A549 (cell line): ENCODE measurements around the gene METTL16. TPM values are rescaled to one million over a fixed set of nuclear protein-coding genes. Genes with fewer than 3 reads are reported as not detected.

Experiments
- ATAC-seq, 2 experiments: fragments of 200-7000 bp in 1 of 2; fragments of >200 bp in 1 of 2; cut with Nextera tagmentation in 1 of 2; cut with Tn5 transposase in 1 of 2; 3 replicates each; pipeline versions ENCODE4 v1.8.0 to v1.9.1; 2018 to 2020; ENCODE audit warnings: mild to moderate bottlenecking in 1 of 2, moderate library complexity in 1 of 2
- CTCF ChIA-PET: fragments of 300-600 bp; sonication (Branson Sonifier 250); formaldehyde crosslinking; extraction: SDS; loops from one replicate; lab custom pipeline; 2021; ENCODE audit warnings: antibody characterized with exemption, inconsistent platforms; lab: Yijun Ruan, JAX
- POLR2A ChIA-PET: fragments of 350-600 bp; formaldehyde crosslinking; extraction: SDS; loops from one replicate; lab custom pipeline; 2021; ENCODE audit warnings: antibody characterized with exemption, inconsistent platforms; lab: Yijun Ruan, JAX
- DNase-seq, 2 experiments: peaks; one replicate each; pipeline versions ENCODE4 v3.0.0 to v3.0.0-alpha.2; 2011 to 2016; ENCODE audit warnings: low read depth in 1 of 2, low spot score in 1 of 2
- FAIRE-seq: peaks from 2 replicates; lab custom pipeline; 2011; peaks lifted over from hg19 to GRCh38; lab: Jason Lieb, UNC
- H3K27ac ChIP-seq, 2 experiments: fragments of >200 bp; sonication (Bioruptor Twin); formaldehyde crosslinking; 3 replicates each; pipeline ENCODE4 v1.5.1; 2016 to 2017
- H3K4me1 ChIP-seq: fragments of >200 bp; sonication (Bioruptor Twin); formaldehyde crosslinking; 3 replicates; pipeline ENCODE4 v1.6.1; 2016
- H3K4me2 ChIP-seq: fragments of >200 bp; sonication (Bioruptor Twin); formaldehyde crosslinking; 3 replicates; pipeline ENCODE4 v1.6.1; 2016
- H3K4me3 ChIP-seq: fragments of >200 bp; sonication (Bioruptor Twin); formaldehyde crosslinking; 3 replicates; pipeline ENCODE4 v1.5.1; 2016
- H3K9me3 ChIP-seq: fragments of >200 bp; sonication (Bioruptor Twin); formaldehyde crosslinking; 3 replicates; pipeline ENCODE4 v1.6.1; 2016
- CEBPB ChIP-seq, 2 experiments: fragments of >200 bp in 1 of 2; sonication (Bioruptor Twin) in 1 of 2; formaldehyde crosslinking in 1 of 2; IDR thresholded peaks; 2 replicates each; pipeline ENCODE4 v1.6.1; 2012 to 2016
- CHD4 ChIP-seq: fragments of 200-600 bp; sonication (generic); IDR thresholded peaks from 2 replicates; pipeline ENCODE4 v1.6.1; 2016; ENCODE audit warnings: antibody characterized with exemption, mild to moderate bottlenecking, borderline replicate concordance
- EP300 ChIP-seq, 2 experiments: fragments of >200 bp; sonication (Bioruptor Twin); formaldehyde crosslinking; IDR thresholded peaks; 2 replicates in 1 of 2; 3 replicates in 1 of 2; pipeline ENCODE4 v1.6.1; 2016 to 2017
- ESRRA ChIP-seq: fragments of 150-350 bp; IDR thresholded peaks from 2 replicates; pipeline ENCODE4 v1.6.1; 2014; ENCODE audit warnings: mild to moderate bottlenecking, low read length, borderline replicate concordance
- FOSB ChIP-seq: fragments of 250-450 bp; sonication (Bioruptor Pico); IDR thresholded peaks from 2 replicates; pipeline ENCODE4 v1.5.0; 2020; ENCODE audit warnings: mild to moderate bottlenecking, moderate library complexity
- FOXS1 ChIP-seq: fragments of 250-450 bp; sonication (Bioruptor Pico); IDR thresholded peaks from 2 replicates; pipeline ENCODE4 v1.5.0; 2020; ENCODE audit warnings: mild to moderate bottlenecking, moderate library complexity
- HOXB5 ChIP-seq: fragments of 250-450 bp; sonication (Bioruptor Pico); IDR thresholded peaks from 2 replicates; pipeline ENCODE4 v1.5.0; 2020; ENCODE audit warnings: mild to moderate bottlenecking, moderate library complexity
- JUNB ChIP-seq: fragments of >200 bp; sonication (Bioruptor Twin); formaldehyde crosslinking; IDR thresholded peaks from 2 replicates; pipeline ENCODE4 v1.6.1; 2016
- KDM1A ChIP-seq: fragments of 200-600 bp; sonication (generic); IDR thresholded peaks from 2 replicates; pipeline ENCODE4 v1.6.1; 2016; ENCODE audit warnings: low read depth, mild to moderate bottlenecking
- KDM5A ChIP-seq: fragments of 200-600 bp; sonication (generic); IDR thresholded peaks from 2 replicates; pipeline ENCODE4 v1.6.1; 2016; ENCODE audit warnings: antibody characterized with exemption, mild to moderate bottlenecking
- MAZ ChIP-seq: fragments of 150-350 bp; IDR thresholded peaks from 2 replicates; pipeline ENCODE4 v1.6.1; 2014; ENCODE audit warnings: antibody characterized with exemption, low read depth, low read length, borderline replicate concordance
- MYC ChIP-seq: IDR thresholded peaks from 2 replicates; pipeline ENCODE4 v1.6.1; 2012; ENCODE audit warnings: mild to moderate bottlenecking, inconsistent platforms, low read length, improper control_type of control experiment, borderline replicate concordance
- NR3C1 ChIP-seq: fragments of >200 bp; sonication (Bioruptor Twin); formaldehyde crosslinking; IDR thresholded peaks from 3 replicates; pipeline ENCODE4 v1.6.1; 2017
- POLR2A ChIP-seq: IDR thresholded peaks from 2 replicates; pipeline ENCODE4 v1.6.1; 2012; ENCODE audit warnings: mild to moderate bottlenecking, low read length
- RNF2 ChIP-seq: fragments of 200-600 bp; sonication (generic); IDR thresholded peaks from 2 replicates; pipeline ENCODE4 v1.6.1; 2016; ENCODE audit warnings: low read depth, mild to moderate bottlenecking, antibody characterized with exemption, moderate library complexity, borderline replicate concordance
- ZC3H11A ChIP-seq: fragments of 450-650 bp; IDR thresholded peaks from 2 replicates; pipeline ENCODE4 v1.6.1; 2014; ENCODE audit warnings: antibody characterized with exemption, mild to moderate bottlenecking
- ZFP36 ChIP-seq: fragments of 450-650 bp; IDR thresholded peaks from 2 replicates; pipeline ENCODE4 v1.6.1; 2014; ENCODE audit warnings: borderline replicate concordance; ENCODE audit not compliant: partially characterized antibody
- ZSCAN20 ChIP-seq: fragments of 250-450 bp; sonication (Bioruptor Pico); IDR thresholded peaks from 2 replicates; pipeline ENCODE4 v1.8.0; 2022; ENCODE audit warnings: mild to moderate bottlenecking, moderate library complexity
- WGBS: methylation state at CpG from one replicate; pipeline ENCODE4 v1.1.6; 2017; ENCODE audit errors: missing lambda C conversion rate; 5-methylcytosine and 5-hydroxymethylcytosine counted together
- polyA plus RNA-seq, 4 experiments: library from polyadenylated mRNA; depleted of rRNA in 3 of 4; stranded (reverse); fragments of >200 nt; fragmentation: RNase III in 1 of 4; extraction: RNeasy Plus Mini Kit Qiagen cat#74134 plus additional on column Dnase treatment in 1 of 4; gene quantifications; 2 replicates in 3 of 4; 3 replicates in 1 of 4; pipeline ENCODE4 v1.2.3, GENCODE V29; 2011 to 2017
- TF ChIP-seq, protein P1 (sequence below): IDR thresholded peaks from 2 replicates; pipeline ENCODE4 v1.6.1; 2012
- TF ChIP-seq, protein P2 (sequence below): fragments of >200 bp; sonication (Bioruptor Twin); formaldehyde crosslinking; IDR thresholded peaks from 2 replicates; pipeline ENCODE4 v1.6.1; 2016
- TF ChIP-seq, protein P3 (sequence below): fragments of 200-600 bp; sonication (generic); IDR thresholded peaks from 2 replicates; pipeline ENCODE4 v1.6.1; 2016; ENCODE audit warnings: antibody characterized with exemption, mild to moderate bottlenecking, moderate library complexity

Gene METTL16
- polyA plus RNA-seq, 2 of the 4 experiments (the other 2 are of a cell fraction) = 26.5 to 58.0 TPM

- no peak for DNase-seq
Measured at GRCh38 chr17:2379489-2380225, 132.0 kb downstream of the METTL16 start.

DNA sequence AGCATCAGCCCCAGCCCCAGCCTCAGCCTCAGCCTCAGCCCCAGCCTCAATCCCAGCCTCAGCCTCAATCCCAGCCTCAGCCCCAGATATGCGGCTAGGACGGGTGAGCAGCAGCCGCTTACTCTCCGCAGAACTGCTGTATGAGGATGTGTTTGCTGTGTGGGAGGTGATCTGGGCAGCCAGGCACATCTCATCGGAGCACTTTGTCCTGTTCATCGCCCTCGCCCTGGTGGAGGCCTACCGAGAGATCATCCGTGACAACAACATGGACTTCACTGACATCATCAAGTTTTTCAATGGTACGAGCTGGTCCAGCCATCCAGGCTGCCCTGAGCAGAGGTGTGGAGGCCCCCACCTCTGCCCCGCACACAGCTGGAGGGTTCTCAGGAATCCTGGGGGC, 132.8 kb downstream of the METTL16 start:
- no peak overlapping the region for H3K27ac ChIP-seq
- ATAC-seq (no peak), FAIRE-seq (no peak)
- WGBS = 94% methylated on average over 11 of the region's 11 CpGs
- POLR2A ChIA-PET = no interaction called here
- H3K9me3 ChIP-seq = no peaks in the 10 kb centered on the region
- H3K4me3 ChIP-seq = no peak overlapping the region
- no peak overlapping the region for H3K4me2 ChIP-seq
- TF ChIP-seq JUNB (no peak), NR3C1 (no peak)
- TF ChIP-seq, all 56 proteins: peak for 0
- DNase-seq = no peak
- CTCF ChIA-PET = interaction anchor here (0.5 to 24.9 kb wide), 4 partner anchors 15 to 121 kb away, joined by 3 to 1099 read pairs (median 156); partner anchors contain the start of gene MNT
- H3K4me1 ChIP-seq = peaks cover 5% of the 10 kb centered on the region; the same call in 1 of the 3 replicates

More at GRCh38 chr17:2379489-2380225, 132.0 kb downstream of the METTL16 start:
- ChIA-PET CTCF (interaction anchor here (0.5 to 24.9 kb wide), 7 partner anchors 9 to 120 kb away, joined by 3 to 1099 read pairs (median 3); partner anchors contain the start of gene MNT), POLR2A (interaction anchor here (0.5 kb wide), 1 partner anchor 780 kb away, joined by 3 read pairs; no protein-coding TSS in a partner anchor)
- TF ChIP-seq ZFP36 (no peak), POLR2A (no peak), MAZ (no peak), KDM1A (no peak), NR3C1 (no peak), FOXS1 (no peak), MYC (no peak), HOXB5 (CRISPR knock-in tag) (no peak), FOSB (no peak), KDM5A (no peak), ESRRA (no peak), ZC3H11A (no peak), RNF2 (no peak), CHD4 (no peak), CEBPB (IDR thresholded peaks at IDR 0.05) (no peak), ZSCAN20 (CRISPR knock-in tag) (no peak), EP300 (IDR thresholded peaks at IDR 0.05) (no peak)
- TF ChIP-seq, protein P1, sequence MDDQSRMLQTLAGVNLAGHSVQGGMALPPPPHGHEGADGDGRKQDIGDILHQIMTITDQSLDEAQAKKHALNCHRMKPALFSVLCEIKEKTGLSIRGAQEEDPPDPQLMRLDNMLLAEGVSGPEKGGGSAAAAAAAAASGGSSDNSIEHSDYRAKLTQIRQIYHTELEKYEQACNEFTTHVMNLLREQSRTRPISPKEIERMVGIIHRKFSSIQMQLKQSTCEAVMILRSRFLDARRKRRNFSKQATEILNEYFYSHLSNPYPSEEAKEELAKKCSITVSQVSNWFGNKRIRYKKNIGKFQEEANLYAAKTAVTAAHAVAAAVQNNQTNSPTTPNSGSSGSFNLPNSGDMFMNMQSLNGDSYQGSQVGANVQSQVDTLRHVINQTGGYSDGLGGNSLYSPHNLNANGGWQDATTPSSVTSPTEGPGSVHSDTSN = no peak
- TF ChIP-seq, protein P2, sequence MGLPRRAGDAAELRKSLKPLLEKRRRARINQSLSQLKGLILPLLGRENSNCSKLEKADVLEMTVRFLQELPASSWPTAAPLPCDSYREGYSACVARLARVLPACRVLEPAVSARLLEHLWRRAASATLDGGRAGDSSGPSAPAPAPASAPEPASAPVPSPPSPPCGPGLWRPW = no peak
- TF ChIP-seq, protein P3, sequence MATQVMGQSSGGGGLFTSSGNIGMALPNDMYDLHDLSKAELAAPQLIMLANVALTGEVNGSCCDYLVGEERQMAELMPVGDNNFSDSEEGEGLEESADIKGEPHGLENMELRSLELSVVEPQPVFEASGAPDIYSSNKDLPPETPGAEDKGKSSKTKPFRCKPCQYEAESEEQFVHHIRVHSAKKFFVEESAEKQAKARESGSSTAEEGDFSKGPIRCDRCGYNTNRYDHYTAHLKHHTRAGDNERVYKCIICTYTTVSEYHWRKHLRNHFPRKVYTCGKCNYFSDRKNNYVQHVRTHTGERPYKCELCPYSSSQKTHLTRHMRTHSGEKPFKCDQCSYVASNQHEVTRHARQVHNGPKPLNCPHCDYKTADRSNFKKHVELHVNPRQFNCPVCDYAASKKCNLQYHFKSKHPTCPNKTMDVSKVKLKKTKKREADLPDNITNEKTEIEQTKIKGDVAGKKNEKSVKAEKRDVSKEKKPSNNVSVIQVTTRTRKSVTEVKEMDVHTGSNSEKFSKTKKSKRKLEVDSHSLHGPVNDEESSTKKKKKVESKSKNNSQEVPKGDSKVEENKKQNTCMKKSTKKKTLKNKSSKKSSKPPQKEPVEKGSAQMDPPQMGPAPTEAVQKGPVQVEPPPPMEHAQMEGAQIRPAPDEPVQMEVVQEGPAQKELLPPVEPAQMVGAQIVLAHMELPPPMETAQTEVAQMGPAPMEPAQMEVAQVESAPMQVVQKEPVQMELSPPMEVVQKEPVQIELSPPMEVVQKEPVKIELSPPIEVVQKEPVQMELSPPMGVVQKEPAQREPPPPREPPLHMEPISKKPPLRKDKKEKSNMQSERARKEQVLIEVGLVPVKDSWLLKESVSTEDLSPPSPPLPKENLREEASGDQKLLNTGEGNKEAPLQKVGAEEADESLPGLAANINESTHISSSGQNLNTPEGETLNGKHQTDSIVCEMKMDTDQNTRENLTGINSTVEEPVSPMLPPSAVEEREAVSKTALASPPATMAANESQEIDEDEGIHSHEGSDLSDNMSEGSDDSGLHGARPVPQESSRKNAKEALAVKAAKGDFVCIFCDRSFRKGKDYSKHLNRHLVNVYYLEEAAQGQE = no peak
- no peak for FAIRE-seq
- no peak overlapping the region for H3K4me2 ChIP-seq
- H3K9me3 ChIP-seq = no peaks in the 10 kb centered on the region
- ATAC-seq = no peak; a peak in 1 of 6 replicates
- peaks cover 5% of the 10 kb centered on the region; the same call in 1 of the 3 replicates for H3K4me1 ChIP-seq
- H3K4me3 ChIP-seq = no peak overlapping the region
- WGBS = 95% methylated on average over 21 of the region's 25 CpGs
- H3K27ac ChIP-seq = no peak overlapping the region
